ENCODE data around the gene SDR9C7.
"Not testable (repeated sequence)": the region's sequence is repeated elsewhere in the genome, so short reads cannot be mapped to it uniquely, and the experiment has no call there.

DNA sequence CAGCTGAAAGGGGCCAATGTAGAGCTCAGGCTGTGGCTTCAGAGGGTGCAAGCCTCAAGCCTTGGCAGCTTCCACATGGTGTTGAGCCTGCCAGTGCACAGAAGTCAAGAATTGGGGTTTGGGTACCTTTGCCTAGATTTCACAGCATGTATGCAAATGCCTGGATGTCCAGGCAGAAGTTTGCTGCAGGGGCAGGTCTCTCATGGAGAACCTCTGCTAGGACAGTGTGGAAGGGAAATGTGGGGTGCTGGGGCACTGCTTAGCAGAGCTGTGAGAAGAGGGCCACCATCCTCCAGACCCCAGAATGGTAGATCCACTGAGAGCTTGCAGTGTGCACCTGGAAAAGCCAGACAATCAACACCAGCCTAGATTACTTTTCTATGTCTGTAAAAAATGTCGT lies 9.2 kb upstream of the SDR9C7 start:
- not testable (repeated sequence) for TF ChIP-seq GABPA (IDR thresholded peaks at IDR 0.05; ENCODE audit: low read depth)
- TF ChIP-seq, protein P1, sequence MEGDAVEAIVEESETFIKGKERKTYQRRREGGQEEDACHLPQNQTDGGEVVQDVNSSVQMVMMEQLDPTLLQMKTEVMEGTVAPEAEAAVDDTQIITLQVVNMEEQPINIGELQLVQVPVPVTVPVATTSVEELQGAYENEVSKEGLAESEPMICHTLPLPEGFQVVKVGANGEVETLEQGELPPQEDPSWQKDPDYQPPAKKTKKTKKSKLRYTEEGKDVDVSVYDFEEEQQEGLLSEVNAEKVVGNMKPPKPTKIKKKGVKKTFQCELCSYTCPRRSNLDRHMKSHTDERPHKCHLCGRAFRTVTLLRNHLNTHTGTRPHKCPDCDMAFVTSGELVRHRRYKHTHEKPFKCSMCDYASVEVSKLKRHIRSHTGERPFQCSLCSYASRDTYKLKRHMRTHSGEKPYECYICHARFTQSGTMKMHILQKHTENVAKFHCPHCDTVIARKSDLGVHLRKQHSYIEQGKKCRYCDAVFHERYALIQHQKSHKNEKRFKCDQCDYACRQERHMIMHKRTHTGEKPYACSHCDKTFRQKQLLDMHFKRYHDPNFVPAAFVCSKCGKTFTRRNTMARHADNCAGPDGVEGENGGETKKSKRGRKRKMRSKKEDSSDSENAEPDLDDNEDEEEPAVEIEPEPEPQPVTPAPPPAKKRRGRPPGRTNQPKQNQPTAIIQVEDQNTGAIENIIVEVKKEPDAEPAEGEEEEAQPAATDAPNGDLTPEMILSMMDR (IDR thresholded peaks at IDR 0.05; ENCODE audit: insufficient read depth, low read length) = not testable (repeated sequence)

Data from HL-60 (cell line).